ENCODE measurements around the gene SORCS2. TPM values are rescaled to one million over a fixed set of nuclear protein-coding genes. Genes with fewer than 3 reads are reported as not detected.

SORCS2 gene
- polyA plus RNA-seq, 1 donor from 2014 or later: 1.0 TPM

DNA sequence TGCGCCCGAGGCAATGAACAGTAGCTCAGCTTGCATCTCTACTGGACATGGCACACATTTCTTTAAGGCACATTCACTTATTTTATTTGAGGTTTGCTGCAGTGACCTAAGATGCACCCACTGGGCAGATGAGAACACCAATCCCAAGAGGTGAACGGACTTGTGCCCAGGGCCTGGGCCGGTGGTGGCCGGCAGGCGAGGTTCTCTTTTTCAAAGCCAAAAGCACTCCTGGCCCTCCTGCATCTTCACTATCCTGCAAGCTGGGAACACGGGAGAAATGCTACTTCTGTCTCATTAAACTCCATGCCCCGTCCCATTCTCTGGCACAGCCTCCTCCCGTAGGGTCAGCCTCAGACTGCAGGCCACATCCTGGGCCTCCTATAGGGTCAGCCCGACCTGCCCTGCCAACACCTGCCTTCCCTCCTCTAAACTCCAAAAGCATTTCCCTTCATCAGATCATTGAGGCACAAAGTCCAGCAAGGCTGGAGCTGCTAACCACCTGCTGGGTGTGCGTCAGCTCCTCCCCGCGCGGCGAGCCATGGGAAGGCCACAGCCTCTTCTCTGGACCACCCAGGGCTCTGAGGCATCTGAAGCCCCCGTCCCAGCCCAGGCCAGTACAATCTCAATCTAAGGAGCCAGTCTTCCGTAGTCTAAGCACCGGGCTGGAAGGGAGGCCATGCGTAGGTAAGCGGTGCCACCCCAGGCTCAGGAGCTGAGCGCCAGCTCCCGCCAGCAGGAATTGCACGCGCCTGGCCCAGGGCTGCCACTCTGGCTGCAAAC is 581.3 kb downstream of the SORCS2 start:
- H3K9me3 ChIP-seq (ENCODE audit: low read length): no peaks in the 10 kb centered on the region
- no peak for TF ChIP-seq RAD21 (conservative IDR thresholded peaks at IDR 0.05)
- TF ChIP-seq MXI1 (conservative IDR thresholded peaks at IDR 0.05; ENCODE audit: poor library complexity, severe bottlenecking): no peak
- no peak for TF ChIP-seq POLR2AphosphoS5 (IDR thresholded peaks at IDR 0.05)
- TF ChIP-seq TAF1 (IDR thresholded peaks at IDR 0.05; ENCODE audit: low read depth): no peak
- no peak for TF ChIP-seq EP300 (conservative IDR thresholded peaks at IDR 0.05; ENCODE audit: poor library complexity, severe bottlenecking)
- TF ChIP-seq EZH2 (IDR thresholded peaks at IDR 0.05; ENCODE audit: borderline replicate concordance, insufficient read depth, low read length, poor library complexity, severe bottlenecking): no peak
- TF ChIP-seq SMC3 (conservative IDR thresholded peaks at IDR 0.05; ENCODE audit: poor library complexity): no peak
- no peaks in the 10 kb centered on the region for H4K20me1 ChIP-seq (ENCODE audit: insufficient read depth)
- no peaks in the 10 kb centered on the region for H3F3A ChIP-seq (ENCODE audit: insufficient read depth, low read length, poor library complexity, severe bottlenecking)
- H3K4me2 ChIP-seq (ENCODE audit: low read length): no peak overlapping the region
- no peak overlapping the region for H3K27ac ChIP-seq (ENCODE audit: low read length)
- H3K27me3 ChIP-seq (ENCODE audit: insufficient read depth, low read depth, low read length): no peaks in the 10 kb centered on the region
- no peaks in the 10 kb centered on the region for H3K79me2 ChIP-seq (replicated peaks; ENCODE audit: insufficient read depth, low read length)
- H3K36me3 ChIP-seq (ENCODE audit: insufficient read depth, low read length): no peaks in the 10 kb centered on the region
- H3K9me2 ChIP-seq (ENCODE audit: insufficient read depth, low read length): no peaks in the 10 kb centered on the region
- no peak overlapping the region for H2AFZ ChIP-seq (ENCODE audit: low read depth, low read length)
- H3K9ac ChIP-seq (ENCODE audit: low read length): no peak overlapping the region
- H3K4me3 ChIP-seq (ENCODE audit: low read length): no peak overlapping the region

- TF ChIP-seq MXI1 (conservative IDR thresholded peaks at IDR 0.05; ENCODE audit: poor library complexity, severe bottlenecking) (no peak), TAF1 (IDR thresholded peaks at IDR 0.05; ENCODE audit: low read depth) (no peak), SMC3 (conservative IDR thresholded peaks at IDR 0.05; ENCODE audit: poor library complexity) (no peak)
- no peak overlapping the region for H3K4me3 ChIP-seq (ENCODE audit: low read length)
- no peaks in the 10 kb centered on the region for H3K79me2 ChIP-seq (replicated peaks; ENCODE audit: insufficient read depth, low read length)
- H3K9ac ChIP-seq (ENCODE audit: low read length): no peak overlapping the region
- H3K4me2 ChIP-seq (ENCODE audit: low read length): no peak overlapping the region
- H3K27ac ChIP-seq (ENCODE audit: low read length): no peak overlapping the region
- no peaks in the 10 kb centered on the region for H4K20me1 ChIP-seq (ENCODE audit: insufficient read depth)
- H2AFZ ChIP-seq (ENCODE audit: low read depth, low read length): no peak overlapping the region
- no peaks in the 10 kb centered on the region for H3K9me3 ChIP-seq (ENCODE audit: low read length)
- no peaks in the 10 kb centered on the region for H3K9me2 ChIP-seq (ENCODE audit: insufficient read depth, low read length)
- no peaks in the 10 kb centered on the region for H3K36me3 ChIP-seq (ENCODE audit: insufficient read depth, low read length)
- no peaks in the 10 kb centered on the region for H3K27me3 ChIP-seq (ENCODE audit: insufficient read depth, low read depth, low read length)
- no peaks in the 10 kb centered on the region for H3F3A ChIP-seq (ENCODE audit: insufficient read depth, low read length, poor library complexity, severe bottlenecking)
Observed at GRCh38 chr4:7774301-7775294, 582.3 kb downstream of the SORCS2 start.

DNA sequence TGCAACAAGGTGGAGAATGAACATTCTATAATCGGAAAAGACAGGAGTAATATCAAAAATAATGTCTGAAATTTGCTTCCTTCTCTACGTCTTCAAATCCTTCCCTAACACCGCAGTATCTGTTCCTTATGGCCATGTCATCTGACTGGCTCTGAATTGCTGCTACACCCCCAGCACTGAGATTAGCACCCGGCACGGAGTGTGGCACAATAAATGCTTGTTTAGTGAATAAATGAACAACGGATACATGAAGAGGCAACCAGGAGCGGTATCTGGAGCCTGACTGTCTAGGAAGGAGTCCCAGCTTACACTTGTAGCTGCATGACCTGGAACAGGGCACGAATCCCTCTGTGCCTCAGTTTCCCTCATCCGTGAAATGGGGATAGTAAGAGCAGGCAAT is 583.1 kb downstream of the SORCS2 start:
- H3K27ac ChIP-seq (ENCODE audit: low read length): no peak overlapping the region
- H4K20me1 ChIP-seq (ENCODE audit: insufficient read depth): no peaks in the 10 kb centered on the region
- H3K4me3 ChIP-seq (ENCODE audit: low read length): no peak overlapping the region
- no peak overlapping the region for H3K4me2 ChIP-seq (ENCODE audit: low read length)
- H3K9ac ChIP-seq (ENCODE audit: low read length): no peak overlapping the region
- H3K27me3 ChIP-seq (ENCODE audit: insufficient read depth, low read depth, low read length): no peaks in the 10 kb centered on the region
- no peaks in the 10 kb centered on the region for H3K9me2 ChIP-seq (ENCODE audit: insufficient read depth, low read length)
- H2AFZ ChIP-seq (ENCODE audit: low read depth, low read length): no peak overlapping the region
- no peaks in the 10 kb centered on the region for H3F3A ChIP-seq (ENCODE audit: insufficient read depth, low read length, poor library complexity, severe bottlenecking)
- TF ChIP-seq, protein P1, sequence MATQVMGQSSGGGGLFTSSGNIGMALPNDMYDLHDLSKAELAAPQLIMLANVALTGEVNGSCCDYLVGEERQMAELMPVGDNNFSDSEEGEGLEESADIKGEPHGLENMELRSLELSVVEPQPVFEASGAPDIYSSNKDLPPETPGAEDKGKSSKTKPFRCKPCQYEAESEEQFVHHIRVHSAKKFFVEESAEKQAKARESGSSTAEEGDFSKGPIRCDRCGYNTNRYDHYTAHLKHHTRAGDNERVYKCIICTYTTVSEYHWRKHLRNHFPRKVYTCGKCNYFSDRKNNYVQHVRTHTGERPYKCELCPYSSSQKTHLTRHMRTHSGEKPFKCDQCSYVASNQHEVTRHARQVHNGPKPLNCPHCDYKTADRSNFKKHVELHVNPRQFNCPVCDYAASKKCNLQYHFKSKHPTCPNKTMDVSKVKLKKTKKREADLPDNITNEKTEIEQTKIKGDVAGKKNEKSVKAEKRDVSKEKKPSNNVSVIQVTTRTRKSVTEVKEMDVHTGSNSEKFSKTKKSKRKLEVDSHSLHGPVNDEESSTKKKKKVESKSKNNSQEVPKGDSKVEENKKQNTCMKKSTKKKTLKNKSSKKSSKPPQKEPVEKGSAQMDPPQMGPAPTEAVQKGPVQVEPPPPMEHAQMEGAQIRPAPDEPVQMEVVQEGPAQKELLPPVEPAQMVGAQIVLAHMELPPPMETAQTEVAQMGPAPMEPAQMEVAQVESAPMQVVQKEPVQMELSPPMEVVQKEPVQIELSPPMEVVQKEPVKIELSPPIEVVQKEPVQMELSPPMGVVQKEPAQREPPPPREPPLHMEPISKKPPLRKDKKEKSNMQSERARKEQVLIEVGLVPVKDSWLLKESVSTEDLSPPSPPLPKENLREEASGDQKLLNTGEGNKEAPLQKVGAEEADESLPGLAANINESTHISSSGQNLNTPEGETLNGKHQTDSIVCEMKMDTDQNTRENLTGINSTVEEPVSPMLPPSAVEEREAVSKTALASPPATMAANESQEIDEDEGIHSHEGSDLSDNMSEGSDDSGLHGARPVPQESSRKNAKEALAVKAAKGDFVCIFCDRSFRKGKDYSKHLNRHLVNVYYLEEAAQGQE (IDR thresholded peaks at IDR 0.05; ENCODE audit: borderline replicate concordance): no peak
- TF ChIP-seq TAF1 (IDR thresholded peaks at IDR 0.05; ENCODE audit: low read depth) (no peak), MXI1 (conservative IDR thresholded peaks at IDR 0.05; ENCODE audit: poor library complexity, severe bottlenecking) (no peak), EP300 (conservative IDR thresholded peaks at IDR 0.05; ENCODE audit: poor library complexity, severe bottlenecking) (no peak), EZH2 (IDR thresholded peaks at IDR 0.05; ENCODE audit: borderline replicate concordance, insufficient read depth, low read length, poor library complexity, severe bottlenecking) (no peak), POLR2AphosphoS5 (IDR thresholded peaks at IDR 0.05) (no peak), SMC3 (conservative IDR thresholded peaks at IDR 0.05; ENCODE audit: poor library complexity) (no peak), CTCF (IDR thresholded peaks at IDR 0.05; ENCODE audit: poor library complexity, severe bottlenecking) (no peak), RAD21 (conservative IDR thresholded peaks at IDR 0.05) (no peak)
- no peaks in the 10 kb centered on the region for H3K79me2 ChIP-seq (replicated peaks; ENCODE audit: insufficient read depth, low read length)
- no peaks in the 10 kb centered on the region for H3K36me3 ChIP-seq (ENCODE audit: insufficient read depth, low read length)
- no peaks in the 10 kb centered on the region for H3K9me3 ChIP-seq (ENCODE audit: low read length)

All from neural cell (in vitro differentiated cells).